CD14-positive monocyte (primary cell): ENCODE measurements around the gene SMYD3. TPM values are rescaled to one million over a fixed set of nuclear protein-coding genes. Genes with fewer than 3 reads are reported as not detected.

Experiments
- DNase-seq, 3 donors: peaks; one replicate each; pipeline ENCODE4 v3.0.0-alpha.2; 2011 to 2022
- H2AFZ ChIP-seq: 2 replicates; pipeline ENCODE4 v1.6.0; 2012; ENCODE audit warnings: mild to moderate bottlenecking, low read depth, low read length, inconsistent platforms; ENCODE audit not compliant: insufficient read depth, poor library complexity, severe bottlenecking
- H3K27ac ChIP-seq, 2 donors: 1 replicate in 1 of 2; 2 replicates in 1 of 2; pipeline ENCODE4 v1.5.1; 2012 to 2013; ENCODE audit warnings: low read length in 2 of 2, control low read depth in 1 of 2, inconsistent platforms in 1 of 2, low read depth in 1 of 2, mild to moderate bottlenecking in 1 of 2
- H3K27me3 ChIP-seq, 2 donors: one replicate each; pipeline versions ENCODE4 v1.6.0 to v1.6.1; 2011 to 2013; ENCODE audit warnings: low read length in 2 of 2; ENCODE audit not compliant: control insufficient read depth in 2 of 2, insufficient read depth in 2 of 2
- H3K36me3 ChIP-seq, 2 donors: replicated peaks in 1 of 2; 1 replicate in 1 of 2; 2 replicates in 1 of 2; pipeline versions ENCODE4 v1.5.1 to v1.6.1; 2012 to 2013; ENCODE audit warnings: low read length in 2 of 2, control low read depth in 1 of 2, inconsistent platforms in 1 of 2, mild to moderate bottlenecking in 1 of 2; ENCODE audit not compliant: insufficient read depth in 2 of 2, control insufficient read depth in 1 of 2
- H3K4me1 ChIP-seq, 2 donors: 1 replicate in 1 of 2; 2 replicates in 1 of 2; pipeline versions ENCODE4 v1.5.1 to v1.6.1; 2012 to 2013; ENCODE audit warnings: low read length in 2 of 2, control low read depth in 1 of 2, inconsistent platforms in 1 of 2, mild to moderate bottlenecking in 1 of 2, moderate library complexity in 1 of 2; ENCODE audit not compliant: insufficient read depth in 2 of 2, control insufficient read depth in 1 of 2
- H3K4me2 ChIP-seq: replicated peaks from 2 replicates; pipeline ENCODE3; 2012; ENCODE audit warnings: low read length, moderate library complexity, mild to moderate bottlenecking; ENCODE audit not compliant: poor library complexity, severe bottlenecking; ENCODE audit errors: extremely low read depth
- H3K4me3 ChIP-seq, 3 experiments: fragments of 200-600 bp in 1 of 3; sonication (generic) in 1 of 3; replicated peaks in 1 of 3; 1 replicate in 2 of 3; 2 replicates in 1 of 3; pipeline ENCODE4 v1.5.1; 2011 to 2013; ENCODE audit warnings: low read length in 3 of 3, mild to moderate bottlenecking in 3 of 3, control low read depth in 2 of 3, low read depth in 2 of 3, inconsistent platforms in 1 of 3, moderate library complexity in 1 of 3
- H3K79me2 ChIP-seq: 2 replicates; pipeline ENCODE4 v1.6.0; 2012; ENCODE audit warnings: mild to moderate bottlenecking, control low read depth, inconsistent platforms, low read length, moderate library complexity; ENCODE audit not compliant: insufficient read depth
- H3K9ac ChIP-seq: 2 replicates; pipeline ENCODE4 v1.6.0; 2017; ENCODE audit warnings: low read length, mild to moderate bottlenecking; ENCODE audit not compliant: insufficient read depth, poor library complexity, severe bottlenecking
- H3K9me3 ChIP-seq, 2 donors: replicated peaks in 1 of 2; 1 replicate in 1 of 2; 2 replicates in 1 of 2; pipeline versions ENCODE4 v1.5.1 to v1.6.1; 2012 to 2013; ENCODE audit warnings: low read length in 2 of 2, control low read depth in 1 of 2; ENCODE audit not compliant: control insufficient read depth in 1 of 2, insufficient read depth in 1 of 2
- H4K20me1 ChIP-seq: 2 replicates; pipeline ENCODE4 v1.6.0; 2012; ENCODE audit warnings: mild to moderate bottlenecking, low read length, control low read depth, moderate library complexity; ENCODE audit not compliant: insufficient read depth
- H3K27ac Mint-ChIP-seq, 7 donors: one replicate each; pipeline ENCODE4 v1.8.0; 2020; ENCODE audit warnings: mild to moderate bottlenecking in 7 of 7, mixed read lengths in 7 of 7, moderate library complexity in 6 of 7, inconsistent platforms in 2 of 7
- H3K27me3 Mint-ChIP-seq, 3 donors: one replicate each; pipeline ENCODE4 v1.8.0; 2021 to 2022; ENCODE audit warnings: low read depth in 3 of 3, mild to moderate bottlenecking in 3 of 3, mixed read lengths in 3 of 3, moderate library complexity in 3 of 3, inconsistent platforms in 1 of 3
- H3K36me3 Mint-ChIP-seq, 2 donors: one replicate each; pipeline ENCODE4 v1.8.0; 2020; ENCODE audit warnings: mixed read lengths in 2 of 2, inconsistent platforms in 1 of 2, mild to moderate bottlenecking in 1 of 2
- H3K4me1 Mint-ChIP-seq: one replicate; pipeline ENCODE4 v1.8.0; 2020; ENCODE audit warnings: mild to moderate bottlenecking, mixed read lengths
- H3K4me3 Mint-ChIP-seq, 2 donors: one replicate each; pipeline ENCODE4 v1.8.0; 2020; ENCODE audit warnings: mild to moderate bottlenecking in 2 of 2, mixed read lengths in 2 of 2, moderate library complexity in 1 of 2
- H3K9me3 Mint-ChIP-seq, 7 donors: one replicate each; pipeline ENCODE4 v1.8.0; 2020 to 2022; ENCODE audit warnings: mixed read lengths in 7 of 7, mild to moderate bottlenecking in 6 of 7, moderate library complexity in 6 of 7, inconsistent platforms in 2 of 7
- WGBS: methylation state at CpG from one replicate; pipeline ENCODE4 v1.1.5; 2013; ENCODE audit warnings: missing lambda C conversion rate; ENCODE audit not compliant: insufficient coverage; 5-methylcytosine and 5-hydroxymethylcytosine counted together
- intact Hi-C, 2 donors: fragments of 100-400 bp; cut with micrococcal nuclease; formaldehyde crosslinking; loops; one replicate each; pipeline versions ENCODE4 v1.15.0 to v1.15.1; 2023
- polyA plus RNA-seq, 3 donors: library from polyadenylated mRNA; depleted of rRNA in 1 of 3; unstranded in 2 of 3; stranded (reverse) in 1 of 3; fragments of 300-500 nt in 2 of 3; fragments of >200 nt in 1 of 3; fragmentation: Illumina TruSeq in 2 of 3; gene quantifications; 1 replicate in 2 of 3; 2 replicates in 1 of 3; pipeline ENCODE4 v1.2.3, GENCODE V29; 2012 to 2021
- TF ChIP-seq, protein P1 (sequence below): fragments of 200-600 bp; IDR thresholded peaks from one replicate; pipeline ENCODE4 v1.8.0; 2022; ENCODE audit warnings: antibody characterized with exemption, mild to moderate bottlenecking

SMYD3 gene
- polyA plus RNA-seq, 3 donors, result 2.7 to 8.4 (median 4.0) TPM

DNA sequence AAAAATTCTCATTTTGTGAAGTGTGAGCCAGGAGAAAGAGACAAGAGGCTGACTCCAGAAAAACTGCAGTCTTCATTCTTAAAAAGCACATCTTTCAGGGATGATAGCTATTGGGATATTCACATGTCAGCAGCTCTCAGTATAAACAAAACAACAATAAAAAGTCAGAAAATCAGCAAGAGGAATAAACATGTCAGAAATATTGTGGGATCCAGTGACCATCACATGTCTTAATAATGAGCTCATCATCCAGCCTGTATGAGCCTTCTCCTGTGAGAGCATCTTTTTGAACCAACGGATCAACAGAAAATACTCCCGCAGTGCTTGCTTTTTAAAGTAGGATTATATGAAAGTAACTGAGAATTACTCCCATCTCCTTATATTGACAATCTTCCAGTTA, 241.6 kb downstream of the SMYD3 start:
- no peaks in the 10 kb centered on the region for H3K9me3 ChIP-seq
- no peak overlapping the region for H3K27ac ChIP-seq
- DNase-seq, result no peak
- no peak overlapping the region for H3K9ac ChIP-seq
- H3K4me2 ChIP-seq, result no peak overlapping the region
- no peaks in the 10 kb centered on the region for H3K4me1 ChIP-seq
- no peak overlapping the region for H3K27ac Mint-ChIP-seq
- no peaks in the 10 kb centered on the region for H3K27me3 ChIP-seq
- no peak overlapping the region for H3K4me3 ChIP-seq
- no peak overlapping the region for H2AFZ ChIP-seq
- H3K4me3 Mint-ChIP-seq, result no peak overlapping the region
- TF ChIP-seq, protein P1, sequence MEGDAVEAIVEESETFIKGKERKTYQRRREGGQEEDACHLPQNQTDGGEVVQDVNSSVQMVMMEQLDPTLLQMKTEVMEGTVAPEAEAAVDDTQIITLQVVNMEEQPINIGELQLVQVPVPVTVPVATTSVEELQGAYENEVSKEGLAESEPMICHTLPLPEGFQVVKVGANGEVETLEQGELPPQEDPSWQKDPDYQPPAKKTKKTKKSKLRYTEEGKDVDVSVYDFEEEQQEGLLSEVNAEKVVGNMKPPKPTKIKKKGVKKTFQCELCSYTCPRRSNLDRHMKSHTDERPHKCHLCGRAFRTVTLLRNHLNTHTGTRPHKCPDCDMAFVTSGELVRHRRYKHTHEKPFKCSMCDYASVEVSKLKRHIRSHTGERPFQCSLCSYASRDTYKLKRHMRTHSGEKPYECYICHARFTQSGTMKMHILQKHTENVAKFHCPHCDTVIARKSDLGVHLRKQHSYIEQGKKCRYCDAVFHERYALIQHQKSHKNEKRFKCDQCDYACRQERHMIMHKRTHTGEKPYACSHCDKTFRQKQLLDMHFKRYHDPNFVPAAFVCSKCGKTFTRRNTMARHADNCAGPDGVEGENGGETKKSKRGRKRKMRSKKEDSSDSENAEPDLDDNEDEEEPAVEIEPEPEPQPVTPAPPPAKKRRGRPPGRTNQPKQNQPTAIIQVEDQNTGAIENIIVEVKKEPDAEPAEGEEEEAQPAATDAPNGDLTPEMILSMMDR, result no peak
- intact Hi-C loops, result no loop called here
- H4K20me1 ChIP-seq, result no peaks in the 10 kb centered on the region
- no peaks in the 10 kb centered on the region for H3K36me3 ChIP-seq
- no CpG with 5 or more reads among the region's 2 CpGs for WGBS
- H3K9me3 Mint-ChIP-seq, result peaks cover 0 to 5% (median 0%) of the 10 kb centered on the region in 7 donors
- H3K27me3 Mint-ChIP-seq, result peaks cover 0 to 2% (median 0%) of the 10 kb centered on the region in 3 donors
- no peaks in the 10 kb centered on the region for H3K79me2 ChIP-seq
- H3K36me3 Mint-ChIP-seq, result no peaks in the 10 kb centered on the region
- no peaks in the 10 kb centered on the region for H3K4me1 Mint-ChIP-seq

DNA sequence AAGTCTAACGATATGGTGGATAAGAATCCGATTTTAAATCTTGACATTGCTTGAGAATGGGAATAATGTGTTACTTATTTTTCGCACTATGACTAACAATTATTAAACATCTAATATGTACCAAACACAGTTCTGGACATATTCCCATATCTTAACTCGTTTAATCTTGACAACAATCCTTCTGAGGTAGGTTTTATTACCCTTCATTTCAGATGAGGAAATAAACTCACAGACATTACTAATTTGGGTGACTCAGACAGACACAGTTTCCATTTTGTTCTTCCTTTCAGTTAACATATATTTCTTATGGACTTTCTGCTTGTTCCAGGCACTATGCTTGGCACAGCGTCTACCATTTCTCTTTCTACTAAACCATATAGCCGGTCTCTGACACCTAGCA, 244.8 kb downstream of the SMYD3 start:
- no CpG with 5 or more reads among the region's 6 CpGs for WGBS
- no peaks in the 10 kb centered on the region for H3K27me3 ChIP-seq
- no peak overlapping the region for H3K9ac ChIP-seq
- Mint-ChIP-seq H3K4me1 (no peaks in the 10 kb centered on the region), H3K4me3 (no peak overlapping the region), H3K9me3 (peaks cover 14 to 30% (median 23%) of the 10 kb centered on the region in 7 donors), H3K27me3 (peaks cover 0 to 2% (median 0%) of the 10 kb centered on the region in 3 donors), H3K27ac (no peak overlapping the region), H3K36me3 (peaks cover 0 to 4% of the 10 kb centered on the region in 2 donors)
- no peaks in the 10 kb centered on the region for H3K79me2 ChIP-seq
- H3K4me1 ChIP-seq, result no peaks in the 10 kb centered on the region
- no peaks in the 10 kb centered on the region for H4K20me1 ChIP-seq
- no peak for DNase-seq
- TF ChIP-seq, protein P1, result no peak
- no peak overlapping the region for H3K4me3 ChIP-seq
- no peak overlapping the region for H2AFZ ChIP-seq
- no peaks in the 10 kb centered on the region for H3K36me3 ChIP-seq
- H3K27ac ChIP-seq, result no peak overlapping the region
- intact Hi-C loops, result no loop called here
- no peak overlapping the region for H3K4me2 ChIP-seq
- peaks cover 15 to 17% of the 10 kb centered on the region in 2 donors for H3K9me3 ChIP-seq
